HG02623 (cell line): ENCODE data around the gene WBP1.
"Not testable (repeated sequence)": the region's sequence is repeated elsewhere in the genome, so short reads cannot be mapped to it uniquely, and the experiment has no call there.

Experiments
- ATAC-seq: cut with Tn5 transposase; IDR thresholded peaks from one replicate; pipeline ENCODE4 v1.9.1; 2021; ENCODE audit warnings: moderate library complexity; ENCODE audit not compliant: unreplicated experiment

WBP1 gene

DNA sequence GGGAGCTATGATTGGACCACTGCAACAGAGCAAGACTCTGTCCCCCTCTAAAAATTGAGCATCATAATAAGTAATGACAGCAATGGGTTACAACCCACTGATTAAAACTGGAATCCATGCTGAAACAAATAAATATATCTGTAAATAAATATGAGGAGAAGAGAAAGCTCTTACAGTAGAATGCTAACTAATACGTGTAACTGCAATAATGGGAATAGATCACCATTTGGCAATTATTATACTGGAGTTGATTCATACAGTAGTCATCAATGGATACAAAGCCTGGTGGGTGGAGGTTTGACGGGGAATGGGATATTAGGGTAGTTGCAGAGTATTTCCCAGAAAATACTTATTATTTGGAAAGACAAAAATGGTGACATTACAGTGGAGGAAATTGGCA, 9.5 kb upstream of the WBP1 start:
- no peak for ATAC-seq

DNA sequence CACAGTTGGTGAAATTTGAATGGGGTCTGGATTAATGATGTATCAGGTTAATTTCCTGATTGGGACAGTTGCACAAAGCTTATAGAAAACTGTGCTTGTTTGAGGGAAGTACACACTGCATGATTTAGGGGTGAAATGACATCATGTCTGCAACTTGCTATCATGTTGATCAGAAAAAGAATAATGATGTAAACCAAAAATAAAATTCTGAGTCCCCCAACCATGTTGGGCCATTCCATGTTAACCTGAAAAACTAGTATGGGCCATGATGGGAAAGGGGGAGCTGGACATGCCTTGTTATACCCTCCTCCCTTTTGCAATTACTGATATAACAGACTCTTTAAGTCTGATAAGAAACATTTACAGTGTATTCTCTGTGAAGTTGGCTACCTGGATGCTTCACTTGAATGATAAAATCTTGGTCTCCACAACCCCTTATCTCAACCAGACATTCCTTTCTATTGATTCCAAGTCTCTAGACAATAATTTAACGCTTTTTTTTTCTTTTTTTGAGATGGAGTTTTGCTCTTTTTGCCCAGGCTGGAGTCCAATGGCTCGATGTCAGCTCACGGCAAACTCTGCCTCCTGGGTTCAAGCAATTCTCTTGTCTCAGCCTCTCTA, 7.6 kb upstream of the WBP1 start:
- ATAC-seq, result no peak

DNA sequence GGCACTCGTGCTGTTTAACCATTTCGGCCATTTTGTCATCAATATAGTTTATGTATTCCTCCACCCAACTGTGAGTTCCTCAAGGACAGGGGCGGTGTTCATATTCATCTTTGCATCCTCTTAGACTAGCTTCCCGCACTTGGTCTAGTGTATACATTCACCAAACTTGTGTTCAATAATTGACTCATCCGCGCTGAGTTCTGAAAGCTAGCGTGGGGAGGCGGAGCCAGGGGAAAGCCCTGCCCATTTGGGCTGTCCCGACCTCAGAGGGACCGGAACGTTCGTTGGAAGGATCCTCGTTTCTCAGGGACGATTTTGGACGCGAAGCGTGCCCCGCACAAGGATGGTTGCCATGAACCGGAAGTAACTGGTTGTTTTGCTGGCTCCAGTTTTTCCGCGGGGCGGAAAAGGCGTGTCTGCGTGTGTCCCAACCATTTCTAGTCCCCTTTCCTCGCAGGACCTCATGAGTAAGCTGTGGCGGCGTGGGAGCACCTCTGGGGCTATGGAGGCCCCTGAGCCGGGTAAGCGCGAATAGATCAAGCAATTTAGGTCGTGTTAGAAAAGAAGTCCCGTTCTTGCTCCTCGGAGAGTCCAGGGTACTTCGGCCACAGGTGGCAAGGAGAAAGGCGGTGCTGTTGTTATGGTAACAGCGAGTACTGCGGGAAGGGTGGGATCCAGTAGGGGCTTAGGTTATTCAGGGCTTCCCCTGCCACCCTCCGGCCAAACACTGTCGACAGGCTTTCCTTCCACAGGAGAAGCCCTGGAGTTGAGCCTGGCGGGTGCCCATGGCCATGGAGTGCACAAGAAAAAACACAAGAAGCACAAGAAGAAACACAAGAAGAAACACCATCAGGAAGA, 3.4 kb upstream of the WBP1 start, which contains the start of gene INO80B:
Gene INO80B (plus strand): TSS at position 434 of the 858 bp plus-strand sequence. CDS start 30 bp downstream, at position 464.
- peak; percentile 36 for ATAC-seq

DNA sequence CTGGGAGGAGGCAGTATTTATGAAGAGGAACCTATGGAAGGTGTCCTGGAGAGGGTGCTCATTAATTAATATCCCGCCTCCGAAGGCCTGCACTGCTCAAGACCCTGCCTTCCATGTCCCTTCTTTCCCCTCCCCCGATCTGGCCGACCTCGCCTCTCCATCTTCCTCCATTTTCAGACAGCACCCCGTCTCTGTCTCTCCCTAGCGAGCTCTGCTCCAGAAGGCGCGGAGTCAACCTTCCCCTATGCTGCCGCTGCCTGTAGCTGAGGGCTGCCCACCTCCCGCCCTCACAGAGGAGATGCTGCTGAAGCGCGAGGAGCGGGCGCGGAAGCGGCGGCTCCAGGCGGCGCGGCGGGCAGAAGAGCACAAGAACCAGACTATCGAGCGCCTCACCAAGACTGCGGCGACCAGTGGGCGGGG, 1.1 kb upstream of the WBP1 start:
- ATAC-seq, result no peak

DNA sequence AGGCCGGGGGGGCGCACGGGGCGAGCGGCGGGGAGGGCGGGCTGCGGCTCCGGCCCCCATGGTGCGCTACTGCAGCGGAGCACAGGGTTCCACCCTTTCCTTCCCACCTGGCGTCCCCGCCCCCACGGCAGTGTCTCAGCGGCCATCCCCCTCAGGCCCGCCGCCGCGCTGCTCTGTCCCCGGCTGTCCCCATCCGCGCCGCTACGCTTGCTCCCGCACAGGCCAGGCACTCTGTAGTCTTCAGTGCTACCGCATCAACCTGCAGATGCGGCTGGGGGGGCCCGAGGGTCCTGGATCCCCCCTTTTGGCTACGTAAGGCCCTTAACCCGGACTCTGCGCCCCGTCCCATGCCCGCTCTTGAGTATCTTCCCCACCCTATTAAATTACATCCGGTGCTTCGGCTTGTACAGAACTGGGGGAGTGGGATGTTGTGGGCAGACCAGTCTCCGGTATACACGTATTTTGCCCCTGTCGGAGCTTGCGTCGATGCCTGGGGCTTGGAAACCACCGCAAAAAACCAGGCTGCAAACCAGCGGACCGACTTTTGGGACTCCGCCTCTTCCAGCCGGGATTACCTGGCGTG, 598 bp upstream of the WBP1 start:
- peak; percentile 28 for ATAC-seq

DNA sequence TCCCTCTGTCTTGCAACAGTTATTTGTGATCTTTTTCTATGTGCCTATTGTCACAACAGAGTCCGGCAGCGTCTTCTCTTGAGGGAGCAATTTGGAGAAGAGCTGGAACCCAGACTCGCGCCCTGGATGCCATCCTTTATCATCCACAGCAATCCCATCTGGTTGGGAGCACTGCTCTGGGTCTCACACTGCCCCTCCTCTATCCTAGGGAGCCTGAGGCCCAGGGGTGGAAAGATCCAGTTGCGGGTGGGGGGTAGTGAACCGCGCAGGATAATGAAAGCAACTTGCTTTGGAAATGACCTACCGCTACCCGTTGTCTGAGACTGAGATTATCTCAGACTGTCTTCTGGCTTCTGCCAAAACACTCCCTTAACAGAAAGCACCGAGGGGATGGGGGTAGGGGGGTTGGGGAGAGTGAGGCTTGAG, 713 bp downstream of the WBP1 start:
- ATAC-seq, result no peak

DNA sequence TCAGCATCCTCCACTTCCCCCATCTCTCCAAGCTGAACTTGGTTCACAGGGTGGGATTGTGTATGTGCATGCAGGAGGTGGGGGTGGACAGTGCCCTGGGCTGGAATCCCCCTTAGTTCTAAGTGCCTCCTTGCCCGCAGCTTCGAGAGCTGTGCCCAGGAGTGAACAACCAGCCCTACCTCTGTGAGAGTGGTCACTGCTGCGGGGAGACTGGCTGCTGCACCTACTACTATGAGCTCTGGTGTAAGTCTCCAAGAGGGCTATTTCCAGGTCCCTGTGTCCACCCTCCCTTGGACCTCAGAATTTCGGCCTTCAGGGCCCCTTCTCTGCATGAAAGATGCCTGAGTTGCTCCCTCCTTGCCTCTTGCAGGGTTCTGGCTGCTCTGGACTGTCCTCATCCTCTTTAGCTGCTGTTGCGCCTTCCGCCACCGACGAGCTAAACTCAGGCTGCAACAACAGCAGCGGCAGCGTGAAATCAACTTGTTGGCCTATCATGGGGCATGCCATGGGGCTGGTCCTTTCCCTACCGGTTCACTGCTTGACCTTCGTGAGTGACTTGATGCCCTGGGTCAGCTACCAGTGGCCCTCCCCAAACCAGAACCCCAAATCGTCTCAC, 1.4 kb downstream of the WBP1 start:
- not testable (repeated sequence) for ATAC-seq

DNA sequence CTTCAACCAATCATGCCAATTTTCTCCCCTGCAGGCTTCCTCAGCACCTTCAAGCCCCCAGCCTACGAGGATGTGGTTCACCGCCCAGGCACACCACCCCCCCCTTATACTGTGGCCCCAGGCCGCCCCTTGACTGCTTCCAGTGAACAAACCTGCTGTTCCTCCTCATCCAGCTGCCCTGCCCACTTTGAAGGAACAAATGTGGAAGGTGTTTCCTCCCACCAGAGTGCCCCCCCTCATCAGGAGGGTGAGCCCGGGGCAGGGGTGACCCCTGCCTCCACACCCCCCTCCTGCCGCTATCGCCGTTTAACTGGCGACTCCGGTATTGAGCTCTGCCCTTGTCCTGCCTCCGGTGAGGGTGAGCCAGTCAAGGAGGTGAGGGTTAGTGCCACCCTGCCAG, 1.9 kb downstream of the WBP1 start:
- ATAC-seq, result not testable (repeated sequence)

DNA sequence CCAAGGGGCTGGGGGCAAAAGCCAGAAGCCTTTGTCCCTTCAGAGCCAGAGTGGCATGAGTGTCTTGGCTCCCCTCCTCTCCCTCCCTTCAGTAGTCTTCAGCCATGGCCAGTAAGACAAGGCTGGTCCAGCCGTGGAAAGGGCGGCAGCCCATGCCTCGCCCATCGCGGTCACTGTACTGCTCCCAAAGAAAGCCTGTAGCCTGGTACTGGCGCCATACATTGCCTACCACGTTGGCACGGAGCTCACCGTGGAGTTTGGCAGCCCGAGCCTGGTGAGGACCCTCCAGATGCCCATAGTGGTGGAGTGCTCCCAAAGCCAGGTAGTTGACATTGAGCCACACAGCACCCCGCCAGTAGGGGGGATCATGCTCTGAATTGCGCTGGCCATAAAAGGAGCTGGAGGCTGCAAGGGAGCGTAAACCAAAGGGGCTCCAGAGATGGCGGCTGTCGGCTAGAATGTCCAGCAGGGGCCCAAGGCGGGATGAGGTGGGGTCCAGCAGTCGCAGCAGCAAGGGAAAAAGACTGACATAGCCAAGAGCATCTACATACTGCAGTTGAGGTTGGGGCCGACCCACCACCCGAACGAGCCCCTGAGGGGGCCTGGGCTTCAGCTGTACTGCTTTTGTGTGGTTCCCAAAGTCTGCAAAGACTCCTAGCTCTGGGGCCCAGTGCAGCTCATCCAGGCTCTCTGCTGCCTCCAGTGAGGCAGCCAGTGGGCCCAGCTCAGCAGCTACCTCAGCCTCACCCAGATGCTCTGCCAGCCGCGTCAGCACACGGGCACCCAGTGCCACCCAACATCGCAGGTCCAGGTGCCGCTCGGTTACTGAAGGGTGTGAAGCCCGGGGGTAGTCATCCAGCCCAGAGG, 3.2 kb downstream of the WBP1 start:
- ATAC-seq, result no peak

DNA sequence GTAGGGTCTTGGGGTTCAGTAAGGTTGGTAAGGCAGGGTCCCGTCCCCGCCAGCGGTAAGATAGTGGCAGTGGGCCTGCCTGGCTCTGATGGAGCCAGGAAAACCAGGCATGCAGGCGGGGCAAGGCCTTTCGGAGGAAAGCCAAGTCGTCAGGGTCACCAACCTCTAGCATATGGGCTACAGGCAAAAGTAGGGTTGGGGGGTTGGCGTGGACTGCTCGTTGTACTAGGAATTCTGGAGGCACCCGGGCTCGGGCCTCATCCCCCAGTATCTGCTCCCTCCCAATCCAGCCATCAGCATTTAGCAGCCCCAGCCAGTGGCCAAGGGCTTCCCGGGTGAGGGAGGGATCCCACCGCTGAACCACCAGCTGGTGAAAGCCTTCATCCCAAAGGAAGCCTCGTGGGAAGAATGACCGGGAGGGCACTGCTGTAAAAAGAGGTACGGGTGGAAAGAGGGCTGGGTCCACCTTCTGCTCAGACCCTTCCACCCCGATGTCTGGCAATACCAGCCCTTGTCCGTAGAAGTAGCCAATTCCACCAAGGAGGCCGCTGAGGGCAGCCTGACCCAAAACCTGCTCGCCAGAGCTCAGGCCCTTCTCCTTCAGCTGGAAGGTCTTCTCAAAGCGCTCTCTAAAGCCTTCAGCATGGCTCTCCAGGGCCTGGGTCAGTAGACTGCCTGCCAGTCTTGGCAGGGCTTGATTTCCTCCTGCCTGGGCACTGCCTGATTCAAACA, 4.0 kb downstream of the WBP1 start:
- ATAC-seq, result no peak

DNA sequence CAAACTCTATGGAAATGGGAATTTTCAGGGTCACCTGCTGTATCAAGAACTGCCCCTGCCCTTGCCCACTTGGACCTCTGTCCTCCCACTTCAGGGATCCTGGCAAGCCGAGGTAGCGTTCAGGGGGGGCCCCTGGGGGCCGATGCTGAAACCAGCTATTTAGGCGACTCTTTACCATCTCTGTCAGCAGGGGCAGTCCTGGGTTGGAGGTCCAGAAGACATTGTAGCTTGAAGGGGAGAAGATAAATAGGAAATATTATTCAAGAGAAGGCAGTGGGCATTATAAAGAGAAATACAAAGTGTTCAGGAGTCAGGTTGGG, 4.5 kb downstream of the WBP1 start:
- ATAC-seq, result no peak

DNA sequence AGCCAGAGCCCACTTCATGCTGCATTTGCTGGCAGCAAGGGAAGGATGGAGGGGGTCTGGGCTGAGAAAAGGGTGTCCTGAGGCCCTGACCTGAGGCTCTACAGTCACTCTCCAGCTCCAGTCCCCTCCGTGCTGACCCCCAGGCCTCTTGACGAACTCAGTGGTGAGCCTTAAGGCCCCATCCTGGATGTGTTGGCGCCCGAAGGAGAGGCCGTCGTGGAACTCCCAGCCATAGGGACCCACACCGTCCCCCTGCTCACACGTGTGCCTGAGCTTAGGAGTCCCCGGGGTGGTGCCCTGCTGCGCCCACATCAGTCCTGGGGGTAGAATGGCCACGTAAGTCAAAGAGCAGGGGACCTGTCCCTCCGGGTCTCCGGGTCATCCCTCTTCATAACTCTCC, 6.2 kb downstream of the WBP1 start:
- ATAC-seq, result no peak

DNA sequence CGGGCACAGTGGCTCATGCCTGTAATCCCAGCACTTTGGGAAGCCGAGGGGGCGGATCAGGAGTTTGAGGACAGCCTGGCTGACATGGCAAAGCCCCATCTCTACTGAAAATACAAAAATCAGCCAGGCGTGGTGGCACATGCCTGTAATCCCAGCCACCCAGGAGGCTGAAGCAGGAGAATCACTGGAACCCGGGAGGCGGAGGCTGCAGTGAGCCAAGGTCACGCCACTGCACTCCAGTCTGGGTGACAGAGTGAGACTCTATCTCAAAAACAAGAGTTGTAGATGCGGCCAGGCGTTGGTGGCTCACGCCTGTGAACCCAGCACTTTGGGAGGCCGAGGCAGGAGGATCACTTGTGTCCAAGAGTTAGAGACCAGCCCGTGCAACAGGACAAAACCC, 12.5 kb downstream of the WBP1 start:
- not testable (repeated sequence) for ATAC-seq

DNA sequence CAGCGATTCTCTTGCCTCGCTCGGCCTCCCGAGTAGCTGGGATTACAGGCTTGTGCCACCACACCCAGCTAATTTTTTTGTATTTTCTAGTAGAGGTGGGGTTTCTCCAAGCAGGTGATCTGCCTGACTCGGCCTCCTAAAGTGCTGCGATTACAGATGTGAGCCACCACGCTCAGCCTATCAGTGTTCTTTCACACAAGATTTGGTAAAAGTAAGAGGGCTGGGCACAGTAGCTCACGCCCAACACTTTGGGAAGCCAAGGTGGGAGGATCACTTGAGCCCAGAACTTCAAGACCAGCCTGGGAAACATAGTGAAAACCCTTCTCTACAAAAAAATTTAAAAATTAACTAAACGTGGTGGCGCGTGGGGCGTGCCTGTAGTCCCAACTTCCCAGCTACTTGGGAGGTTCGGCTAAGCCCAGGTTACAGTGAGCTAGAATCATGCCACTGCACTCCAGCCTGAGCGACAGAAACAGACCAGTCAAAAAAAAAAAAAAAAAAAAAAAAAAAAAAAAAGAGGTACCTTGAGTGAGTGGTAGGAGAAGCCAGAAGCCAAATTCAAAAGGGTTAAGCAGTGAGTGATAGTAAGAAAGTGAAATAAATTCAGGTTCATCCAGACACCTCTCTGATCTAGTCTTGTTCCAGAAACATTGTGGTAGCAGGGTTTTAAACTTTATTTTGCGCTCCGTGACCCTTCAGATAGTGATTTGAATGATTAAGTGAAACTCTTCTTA, 13.3 kb downstream of the WBP1 start:
- no peak for ATAC-seq

DNA sequence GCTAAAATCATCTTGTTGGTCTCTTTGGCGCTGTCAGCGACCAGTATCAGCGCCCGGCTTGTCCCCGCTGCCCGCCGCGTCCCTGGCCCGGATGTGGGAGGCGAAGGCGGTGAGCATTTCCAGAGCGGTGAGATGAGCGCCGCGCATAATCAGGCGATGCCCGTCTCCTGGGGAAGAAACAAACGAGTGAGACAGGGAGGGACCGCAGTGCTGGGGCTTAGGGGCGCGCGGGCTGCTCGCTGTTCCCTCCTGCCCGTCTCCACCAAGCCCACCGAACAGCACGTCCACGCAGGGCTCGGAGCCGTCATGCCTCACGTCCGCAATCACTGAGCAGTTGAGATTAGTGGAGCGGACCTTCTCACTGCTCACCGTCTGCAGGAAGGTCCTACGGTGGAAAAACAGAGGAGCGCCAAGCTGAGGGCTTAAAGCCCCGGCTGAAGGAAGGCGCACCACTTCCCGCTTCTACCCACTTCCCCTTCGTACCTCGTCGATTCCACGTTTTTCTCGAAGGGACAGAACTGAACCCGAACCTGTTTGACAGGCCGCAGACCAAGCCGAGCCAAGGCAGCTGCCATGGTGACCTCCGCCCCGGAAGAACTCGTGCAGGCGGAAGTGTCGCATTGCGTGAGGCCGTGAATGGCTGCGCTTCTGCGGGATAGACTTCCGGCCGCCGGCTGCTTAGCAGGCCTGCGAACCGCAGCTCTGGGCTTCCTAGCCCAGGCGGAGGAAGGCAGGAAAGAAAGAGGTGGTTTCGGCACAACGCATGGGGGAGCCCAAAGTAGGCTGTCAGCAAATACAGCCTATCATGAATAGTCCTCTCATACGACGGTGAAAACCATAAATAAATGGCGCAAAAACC, 14.1 kb downstream of the WBP1 start, which contains the start of gene MRPL53:
Gene MRPL53 (minus strand): TSS at position 595 of the 859 bp plus-strand sequence. CDS start 20 bp downstream, at position 575.
- peak; percentile 80 for ATAC-seq

DNA sequence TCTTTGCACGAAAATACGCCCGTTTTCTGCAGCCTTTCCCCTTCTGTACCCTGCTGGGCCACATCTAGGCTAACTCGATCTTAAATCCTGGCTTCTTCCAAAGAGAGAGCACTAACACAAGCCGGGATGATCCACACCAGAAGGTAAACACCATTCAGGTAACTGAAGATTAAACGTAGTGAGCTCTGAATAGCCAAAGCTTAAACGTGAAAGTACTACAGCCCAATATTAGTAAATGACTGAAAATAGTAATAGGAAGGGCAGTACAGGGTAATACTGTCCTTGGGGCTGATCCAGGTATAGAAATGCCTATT, 14.7 kb downstream of the WBP1 start:
- ATAC-seq, result no peak

DNA sequence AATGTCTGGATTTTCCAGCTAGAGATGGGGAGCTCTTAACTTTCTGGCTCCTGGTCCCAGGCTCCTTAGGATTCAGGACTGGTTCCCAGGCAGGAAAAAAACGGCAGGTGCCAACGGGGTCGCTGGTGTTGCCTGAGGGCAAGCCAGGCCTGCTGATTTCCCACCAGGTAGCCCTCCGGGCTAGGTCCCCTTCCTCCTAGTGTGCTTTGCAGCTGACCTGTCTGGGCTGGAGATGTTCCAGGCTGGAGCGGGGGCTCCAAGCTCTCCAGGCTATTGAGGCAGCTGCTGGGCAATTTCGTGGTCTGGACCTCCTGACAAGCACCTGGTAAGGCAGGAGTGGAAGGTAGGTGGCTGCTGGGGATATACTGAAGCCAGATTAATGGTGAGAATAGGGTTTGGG, 16.2 kb downstream of the WBP1 start:
- no peak for ATAC-seq

DNA sequence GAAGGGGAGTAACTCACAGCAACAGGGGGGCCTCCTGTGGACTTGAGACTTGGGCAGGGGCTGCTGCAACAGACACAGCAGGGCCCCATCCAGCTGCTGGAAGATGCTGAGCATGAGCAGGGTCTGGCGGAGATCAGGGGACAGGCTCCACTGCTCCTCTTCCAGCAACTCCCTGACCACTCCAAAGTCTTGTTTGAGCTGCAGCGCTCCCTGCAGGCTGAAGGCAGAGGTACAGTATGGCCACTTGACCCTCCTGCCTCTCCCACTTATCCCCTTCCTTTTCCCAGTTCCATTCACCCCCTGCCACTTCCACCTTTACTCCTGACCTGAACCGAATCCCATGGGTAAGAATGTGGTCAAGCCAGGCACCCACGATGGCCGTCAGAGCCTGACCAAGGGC, 16.7 kb downstream of the WBP1 start:
- ATAC-seq, result no peak

DNA sequence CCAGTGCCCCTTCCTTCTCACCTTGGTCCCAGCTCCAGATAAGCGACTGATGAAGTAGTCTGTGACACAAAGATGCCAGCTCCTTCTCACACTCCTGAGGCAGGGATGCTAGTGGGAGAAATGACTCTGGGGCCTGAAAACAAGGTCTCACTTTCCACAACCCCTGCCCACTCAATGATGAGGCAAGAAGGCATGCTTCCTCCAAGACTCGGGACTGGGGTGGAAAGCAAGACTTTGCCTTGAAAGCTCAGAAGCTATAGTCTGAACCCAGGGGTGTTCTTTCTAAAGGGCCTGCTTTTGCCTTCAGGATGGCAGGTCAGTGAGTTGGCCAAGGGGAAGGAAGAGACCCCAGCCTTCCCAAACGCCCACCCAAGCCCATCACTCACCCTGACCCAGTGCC, 23.2 kb downstream of the WBP1 start:
- ATAC-seq, result no peak
